Measurements from ENCODE around the gene FNDC3B.

GRCh38 chr3:172236771-172237742, 197.7 kb downstream of the FNDC3B start:
- no peak for TF ChIP-seq CTCF (conservative IDR thresholded peaks at IDR 0.05; ENCODE audit: low read depth, low read length)
- no peak for TF ChIP-seq EZH2 (IDR thresholded peaks at IDR 0.05; ENCODE audit: low read length, unreplicated experiment)
